Stimulated activated CD4-positive, alpha-beta T cell treated with anti-CD3 and anti-CD28 coated beads, Interleukin-2, amount 100 ng/mL, for 4 hours (primary cell): ENCODE data around the gene FAM174B.

Experiments used
- DNase-seq: peaks from one replicate; pipeline ENCODE4 v3.0.0-alpha.2; 2020; ENCODE audit warnings: low read depth

Gene FAM174B

DNA sequence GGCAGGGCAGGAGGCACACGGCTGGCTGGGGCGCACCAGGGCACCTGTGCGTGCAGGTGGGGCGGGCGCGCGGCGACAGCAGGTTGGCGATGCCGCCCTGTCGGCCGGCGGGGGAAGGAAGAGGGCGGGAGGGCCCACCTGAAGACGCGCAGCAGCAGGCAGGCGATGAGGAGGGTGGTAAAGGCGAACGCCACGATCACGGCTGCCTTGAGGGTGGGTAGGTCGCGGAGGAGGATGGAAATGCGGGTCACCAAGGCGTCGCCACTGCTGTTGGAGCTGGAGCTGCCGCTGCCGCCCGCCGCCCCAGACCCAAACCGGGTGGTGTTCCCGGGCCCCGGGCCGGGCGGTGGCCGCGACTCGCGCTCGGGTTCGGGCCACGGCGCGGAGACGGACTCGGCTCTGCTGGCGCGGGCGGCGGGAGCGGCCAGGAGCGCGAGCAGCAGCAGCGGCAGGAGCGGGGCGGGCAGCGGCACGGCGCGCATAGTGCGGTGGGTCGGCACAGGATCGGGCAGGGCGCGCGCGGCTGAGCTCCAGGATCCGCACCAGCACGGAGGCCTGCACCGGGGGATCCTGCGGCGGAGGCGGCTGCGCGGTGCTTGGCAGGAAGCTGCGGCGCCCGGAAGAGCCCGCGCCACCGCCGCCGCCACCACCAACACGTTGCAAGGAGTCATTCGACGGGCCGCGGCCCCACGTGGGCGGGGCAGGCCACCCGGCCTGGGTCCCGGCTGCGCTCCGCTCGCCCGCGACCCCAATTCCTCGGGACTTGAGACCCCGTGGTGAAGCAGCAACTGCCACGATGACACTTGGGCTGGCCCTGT is at the start of gene FAM174B:
TSS of gene FAM174B (minus strand) at position 598 of the 818 bp plus-strand sequence.
- DNase-seq = peak; percentile 24

DNA sequence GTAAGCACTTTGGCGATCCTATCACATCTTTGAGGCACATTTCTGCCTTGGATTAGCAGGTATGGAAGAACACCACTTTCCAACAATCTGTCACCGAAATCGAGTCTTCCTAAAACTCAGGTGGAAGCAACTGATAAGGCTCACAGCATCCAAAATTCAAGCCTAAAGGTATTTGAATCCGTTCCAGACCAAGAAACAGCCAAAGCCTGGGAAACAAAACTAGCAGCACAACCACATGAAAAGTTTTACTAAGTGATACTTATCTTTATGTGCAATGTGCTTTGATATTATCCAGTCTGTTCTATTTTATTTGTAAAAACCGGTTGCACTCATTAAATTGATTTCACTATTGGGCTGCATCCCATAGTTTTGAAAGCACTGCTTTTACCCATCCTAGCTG is 40.5 kb upstream of the FAM174B start:
- no peak for DNase-seq

DNA sequence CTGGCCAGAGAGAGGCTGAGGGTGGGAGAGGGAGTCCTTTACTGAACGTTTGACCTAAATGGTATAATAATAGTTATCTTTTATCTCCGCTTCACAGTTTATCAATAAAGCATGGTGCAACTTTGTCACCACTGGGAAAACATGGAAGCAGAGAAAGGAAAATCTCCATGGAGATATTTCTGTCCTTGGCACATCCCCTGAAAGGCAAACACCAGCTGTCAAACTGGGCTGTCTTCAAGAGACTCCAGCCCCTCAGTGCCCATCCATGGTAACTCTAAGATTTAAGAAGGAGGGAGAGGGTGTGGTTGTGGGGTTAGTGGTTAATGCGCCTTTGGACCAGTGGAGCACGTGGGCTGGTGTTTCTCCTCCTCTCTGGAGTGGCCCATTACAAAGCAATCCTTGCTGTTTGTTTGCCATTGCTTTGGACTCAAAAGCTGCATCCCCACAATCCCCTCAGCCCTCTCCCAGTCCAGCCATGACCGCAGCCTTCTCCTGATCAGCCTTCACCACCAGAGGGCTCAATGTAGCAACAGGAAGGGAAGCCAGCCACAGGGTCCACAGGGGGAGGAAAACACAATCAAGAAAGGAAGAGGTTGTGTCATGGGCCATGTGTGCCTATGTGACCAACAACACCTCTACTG is 38.2 kb upstream of the FAM174B start:
- DNase-seq = no peak

DNA sequence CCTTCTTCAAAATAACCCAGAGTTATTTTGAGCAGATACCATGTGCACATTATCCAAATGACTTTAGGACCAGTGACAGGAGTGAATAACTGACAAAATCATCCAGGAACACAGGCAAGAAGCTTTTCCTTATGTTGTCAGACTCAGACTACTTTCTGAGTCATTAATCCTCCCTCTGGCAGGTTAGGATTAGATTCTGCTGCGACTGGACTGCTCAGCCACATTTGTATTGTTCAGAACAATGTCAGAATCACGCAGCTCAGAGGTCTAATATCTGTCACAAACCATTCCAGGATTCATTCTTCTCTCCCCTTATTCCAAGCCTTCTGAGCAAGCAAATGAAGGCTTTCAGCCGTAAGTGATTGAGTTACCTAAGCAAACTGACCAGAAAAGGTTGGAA is 34.8 kb upstream of the FAM174B start:
- no peak for DNase-seq

GRCh38 chr15:92687746-92688145 is 32.2 kb upstream of the FAM174B start:
- no peak for DNase-seq

GRCh38 chr15:92687195-92687602 is 31.6 kb upstream of the FAM174B start:
- DNase-seq = no peak

- DNase-seq = no peak
Observed at GRCh38 chr15:92683511-92683834, 27.9 kb upstream of the FAM174B start.

DNA sequence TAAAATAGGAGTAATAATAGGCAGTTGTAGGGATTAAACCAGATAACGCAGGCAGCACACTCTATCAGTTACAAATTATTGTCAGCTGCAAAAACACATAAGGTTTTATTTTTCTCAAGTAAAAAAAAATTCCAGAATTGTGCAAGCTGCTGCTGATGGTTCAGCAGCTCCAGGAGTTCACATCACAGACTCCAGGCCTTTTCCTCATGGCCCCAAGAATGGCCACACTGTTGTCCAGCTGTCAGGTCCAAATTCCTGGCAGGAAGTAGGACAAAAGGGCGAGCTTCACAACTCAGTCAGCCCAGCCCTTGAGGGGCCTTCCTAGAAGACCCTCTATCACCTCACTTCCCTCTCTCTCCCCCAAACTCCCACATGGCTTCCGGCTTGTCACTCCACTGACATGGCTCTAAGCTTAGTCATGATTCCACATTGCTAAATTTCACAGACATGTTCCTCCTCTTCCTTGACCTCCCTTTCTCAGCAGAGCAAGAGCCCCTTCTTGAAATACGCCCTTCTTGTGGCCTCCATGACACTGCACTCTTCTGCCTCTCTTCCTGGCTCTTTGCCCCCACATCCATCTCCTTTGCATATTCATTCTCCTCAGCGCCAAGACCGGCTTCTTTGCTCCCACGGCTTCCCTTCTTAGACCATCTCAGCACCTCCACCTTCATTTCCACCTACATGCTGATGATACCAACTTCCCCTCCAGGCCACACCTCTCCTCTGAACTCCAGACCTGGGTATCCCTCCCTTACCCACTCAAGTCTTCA is 27.4 kb upstream of the FAM174B start:
- DNase-seq = no peak

DNA sequence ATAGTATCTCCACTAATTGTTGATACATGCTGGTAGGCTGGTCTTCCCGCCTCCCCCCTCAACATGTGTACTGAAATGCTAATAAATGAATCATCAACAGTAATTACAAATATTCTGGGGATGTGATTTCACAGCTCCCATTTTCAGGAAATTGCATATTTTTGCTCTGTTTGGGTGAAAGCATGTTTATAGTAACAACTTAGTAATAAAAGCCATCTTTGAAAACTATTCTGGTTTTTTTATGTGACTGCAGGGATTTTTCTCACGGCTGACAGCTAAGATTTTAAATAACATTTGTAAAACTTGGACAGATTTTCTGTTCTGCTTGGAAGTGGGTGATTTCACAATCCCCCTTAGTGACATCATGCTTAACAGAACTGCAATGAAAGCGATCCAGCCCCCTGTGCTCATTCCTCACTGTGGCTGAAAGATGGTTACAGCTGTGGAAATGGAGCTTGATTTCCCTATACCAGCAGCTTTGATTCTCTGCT is 25.6 kb upstream of the FAM174B start:
- DNase-seq = no peak

GRCh38 chr15:92677999-92678398 is 22.4 kb upstream of the FAM174B start:
- DNase-seq = no peak

- DNase-seq = no peak
Observed at GRCh38 chr15:92676561-92676960, 21.0 kb upstream of the FAM174B start.

- no peak for DNase-seq
Observed at GRCh38 chr15:92675485-92675884, 19.9 kb upstream of the FAM174B start.

DNA sequence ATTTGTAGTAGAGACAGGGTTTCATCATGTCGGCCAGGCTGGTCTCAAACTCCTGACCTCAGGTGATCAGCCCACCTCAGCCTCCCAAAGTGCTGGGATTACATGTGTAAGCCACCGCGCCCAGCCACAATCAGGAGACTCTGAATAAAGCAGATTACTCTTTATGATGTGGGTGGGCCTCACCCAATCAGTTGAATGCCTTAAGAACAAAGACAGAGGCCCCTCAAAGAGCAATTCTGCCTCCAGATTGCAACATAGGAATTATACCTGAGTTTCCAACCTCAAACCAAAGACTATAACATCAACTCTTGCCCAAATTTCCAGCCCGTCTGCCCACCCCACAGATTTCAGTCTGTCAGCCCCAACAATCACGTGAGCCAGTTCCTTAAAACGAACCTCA is 18.8 kb upstream of the FAM174B start:
- no peak for DNase-seq

- DNase-seq = no peak
Observed at GRCh38 chr15:92672102-92672501, 16.5 kb upstream of the FAM174B start.

DNA sequence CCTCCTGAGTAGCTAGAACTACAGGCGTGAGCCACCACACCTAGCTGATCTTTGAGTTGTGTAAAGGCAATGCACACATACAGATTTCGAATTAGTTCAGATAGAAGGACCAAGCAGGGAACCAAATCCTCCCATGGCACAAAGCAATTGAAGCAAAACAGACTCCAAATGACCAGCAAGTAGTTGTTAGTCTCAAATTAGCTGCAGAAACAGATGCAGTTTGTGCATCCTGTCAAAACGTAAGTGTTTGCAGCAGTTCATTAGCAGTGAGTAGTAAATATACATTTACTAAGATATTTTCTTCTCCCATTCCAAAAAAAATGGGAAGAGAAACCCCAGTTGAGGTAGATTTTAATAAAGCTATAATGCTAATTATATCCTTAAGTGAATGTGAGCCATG is 15.8 kb upstream of the FAM174B start:
- no peak for DNase-seq

GRCh38 chr15:92670621-92671020 is 15.0 kb upstream of the FAM174B start:
- no peak for DNase-seq

- no peak for DNase-seq
Observed at GRCh38 chr15:92669432-92669831, 13.9 kb upstream of the FAM174B start.

- no peak for DNase-seq
Observed at GRCh38 chr15:92668620-92669019, 13.0 kb upstream of the FAM174B start.

GRCh38 chr15:92667970-92668485 is 12.5 kb upstream of the FAM174B start:
- DNase-seq = no peak

DNA sequence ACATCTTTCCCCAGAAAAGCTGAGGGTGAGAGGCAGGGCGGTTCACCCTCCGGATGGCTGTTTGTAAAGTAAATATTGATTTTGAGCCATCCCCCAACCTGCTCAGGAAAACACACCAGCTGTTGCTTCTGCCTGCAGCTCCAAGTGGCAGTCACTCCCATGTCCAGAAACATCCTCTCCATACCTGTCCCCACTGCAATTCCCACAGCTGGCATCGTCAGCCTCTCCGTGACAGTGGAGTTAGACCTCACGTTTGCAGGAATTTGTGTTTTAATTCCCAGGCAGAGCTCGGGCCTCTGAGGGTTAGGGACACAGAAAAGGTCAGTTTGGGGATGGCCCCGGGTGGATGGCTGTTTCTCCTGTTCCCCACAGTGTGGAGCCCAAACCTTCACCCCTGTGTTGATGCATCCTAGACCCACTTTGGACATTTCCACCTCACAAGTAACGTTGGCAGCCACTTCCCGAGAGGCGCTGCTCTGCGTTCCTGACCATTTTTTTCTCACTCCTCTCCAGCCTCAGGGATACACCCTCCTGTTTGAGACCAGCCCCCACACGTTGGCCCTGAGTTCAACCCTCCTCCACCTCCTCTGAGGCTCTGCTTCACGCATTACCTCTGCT is 11.8 kb upstream of the FAM174B start:
- no peak for DNase-seq

DNA sequence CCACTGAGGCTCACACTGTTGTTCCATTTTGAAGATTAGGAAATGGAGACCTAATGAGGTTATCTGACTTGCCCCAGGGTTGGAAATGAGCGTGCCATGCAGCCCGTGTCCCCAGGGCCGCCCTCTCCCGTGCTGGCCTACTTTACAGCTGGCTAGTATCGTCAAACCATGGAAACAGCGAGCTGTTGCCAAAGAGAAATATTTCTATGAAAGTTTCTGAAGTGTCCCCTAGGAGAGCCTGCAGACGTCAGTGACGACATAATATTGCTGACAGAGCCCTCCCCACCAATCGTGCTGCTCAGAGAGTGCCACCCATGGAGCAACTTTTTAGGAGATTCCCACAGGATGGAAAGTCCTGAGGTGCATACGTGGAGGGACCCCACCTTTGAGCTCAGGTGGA is 11.2 kb upstream of the FAM174B start:
- DNase-seq = no peak

DNA sequence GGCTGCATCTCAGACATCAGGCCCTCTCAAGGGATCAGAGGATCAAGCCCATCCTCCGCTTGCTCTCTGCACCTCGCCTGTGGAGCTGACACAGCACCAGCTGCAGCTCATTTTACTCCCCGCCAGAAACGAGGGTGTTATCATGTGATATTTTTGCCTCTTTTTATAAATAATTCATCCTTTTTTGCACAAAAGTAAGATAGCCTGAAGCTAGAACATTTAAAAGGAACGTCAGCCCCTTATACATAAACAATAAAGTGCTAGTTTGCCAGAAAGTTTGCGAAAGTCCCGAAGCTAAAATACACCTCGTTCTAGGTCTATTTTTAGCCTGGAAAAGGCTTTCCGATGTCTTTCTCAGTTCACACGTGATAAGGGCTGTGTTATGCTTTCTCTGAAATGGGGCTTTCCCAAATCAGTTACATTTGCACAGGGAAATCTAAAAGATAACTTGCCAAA is 9.6 kb upstream of the FAM174B start:
- no peak for DNase-seq
